Naive thymus-derived CD8-positive, alpha-beta T cell (primary cell): Measurements from ENCODE around the gene RIF1. TPM values are rescaled to one million over a fixed set of nuclear protein-coding genes. Genes with fewer than 3 reads are reported as not detected.

ENCODE experiments used
- ATAC-seq, 2 donors: fragments of 150-1000 bp; cut with Tn5 transposase in 1 of 2; sonication (Bioruptor Pico), chemical (Tn5 transposase) in 1 of 2; 1 replicate in 1 of 2; 2 replicates in 1 of 2; pipeline ENCODE4 v1.10.0; 2021; ENCODE audit warnings: mild to moderate bottlenecking in 2 of 2, moderate library complexity in 2 of 2
- POLR2A ChIA-PET: fragments of 350-600 bp; sonication (Branson Sonifier 250); formaldehyde crosslinking; loops from one replicate; lab custom pipeline; 2021; ENCODE audit warnings: antibody characterized with exemption; lab: Charles Lee
- DNase-seq, 10 donors: peaks; one replicate each; pipeline versions ENCODE4 v3.0.0 to v3.0.0-alpha.2; 2020 to 2022
- H3K27ac Mint-ChIP-seq, 10 donors: one replicate each; pipeline ENCODE4 v1.8.0; 2020 to 2022; ENCODE audit warnings: mild to moderate bottlenecking in 10 of 10, mixed read lengths in 10 of 10, moderate library complexity in 4 of 10, inconsistent platforms in 1 of 10
- H3K27me3 Mint-ChIP-seq, 5 donors: one replicate each; pipeline ENCODE4 v1.8.0; 2021 to 2022; ENCODE audit warnings: mixed read lengths in 5 of 5
- H3K36me3 Mint-ChIP-seq, 3 donors: one replicate each; pipeline ENCODE4 v1.8.0; 2020 to 2022; ENCODE audit warnings: mixed read lengths in 3 of 3, mild to moderate bottlenecking in 2 of 3, inconsistent platforms in 1 of 3
- H3K4me1 Mint-ChIP-seq, 4 donors: one replicate each; pipeline ENCODE4 v1.8.0; 2021 to 2022; ENCODE audit warnings: mixed read lengths in 4 of 4
- H3K4me3 Mint-ChIP-seq, 10 donors: one replicate each; pipeline ENCODE4 v1.8.0; 2020 to 2022; ENCODE audit warnings: mild to moderate bottlenecking in 10 of 10, mixed read lengths in 10 of 10, moderate library complexity in 6 of 10, inconsistent platforms in 1 of 10
- H3K9me3 Mint-ChIP-seq, 9 donors: one replicate each; pipeline ENCODE4 v1.8.0; 2020 to 2022; ENCODE audit warnings: mixed read lengths in 9 of 9, mild to moderate bottlenecking in 3 of 9, inconsistent platforms in 1 of 9, moderate library complexity in 1 of 9
- polyA plus RNA-seq, 3 donors: library from polyadenylated mRNA; unstranded; fragments of 300-500 nt; fragmentation: Illumina TruSeq; gene quantifications; one replicate each; pipeline ENCODE4 v1.2.3, GENCODE V29; 2021
- total RNA-seq, 8 experiments: library from RNA in 2 of 8; stranded (reverse) in 2 of 8; gene quantifications; one replicate each; pipeline ENCODE4 v1.2.3 and lab custom pipeline; 2021 to 2026

Gene RIF1, protein sequence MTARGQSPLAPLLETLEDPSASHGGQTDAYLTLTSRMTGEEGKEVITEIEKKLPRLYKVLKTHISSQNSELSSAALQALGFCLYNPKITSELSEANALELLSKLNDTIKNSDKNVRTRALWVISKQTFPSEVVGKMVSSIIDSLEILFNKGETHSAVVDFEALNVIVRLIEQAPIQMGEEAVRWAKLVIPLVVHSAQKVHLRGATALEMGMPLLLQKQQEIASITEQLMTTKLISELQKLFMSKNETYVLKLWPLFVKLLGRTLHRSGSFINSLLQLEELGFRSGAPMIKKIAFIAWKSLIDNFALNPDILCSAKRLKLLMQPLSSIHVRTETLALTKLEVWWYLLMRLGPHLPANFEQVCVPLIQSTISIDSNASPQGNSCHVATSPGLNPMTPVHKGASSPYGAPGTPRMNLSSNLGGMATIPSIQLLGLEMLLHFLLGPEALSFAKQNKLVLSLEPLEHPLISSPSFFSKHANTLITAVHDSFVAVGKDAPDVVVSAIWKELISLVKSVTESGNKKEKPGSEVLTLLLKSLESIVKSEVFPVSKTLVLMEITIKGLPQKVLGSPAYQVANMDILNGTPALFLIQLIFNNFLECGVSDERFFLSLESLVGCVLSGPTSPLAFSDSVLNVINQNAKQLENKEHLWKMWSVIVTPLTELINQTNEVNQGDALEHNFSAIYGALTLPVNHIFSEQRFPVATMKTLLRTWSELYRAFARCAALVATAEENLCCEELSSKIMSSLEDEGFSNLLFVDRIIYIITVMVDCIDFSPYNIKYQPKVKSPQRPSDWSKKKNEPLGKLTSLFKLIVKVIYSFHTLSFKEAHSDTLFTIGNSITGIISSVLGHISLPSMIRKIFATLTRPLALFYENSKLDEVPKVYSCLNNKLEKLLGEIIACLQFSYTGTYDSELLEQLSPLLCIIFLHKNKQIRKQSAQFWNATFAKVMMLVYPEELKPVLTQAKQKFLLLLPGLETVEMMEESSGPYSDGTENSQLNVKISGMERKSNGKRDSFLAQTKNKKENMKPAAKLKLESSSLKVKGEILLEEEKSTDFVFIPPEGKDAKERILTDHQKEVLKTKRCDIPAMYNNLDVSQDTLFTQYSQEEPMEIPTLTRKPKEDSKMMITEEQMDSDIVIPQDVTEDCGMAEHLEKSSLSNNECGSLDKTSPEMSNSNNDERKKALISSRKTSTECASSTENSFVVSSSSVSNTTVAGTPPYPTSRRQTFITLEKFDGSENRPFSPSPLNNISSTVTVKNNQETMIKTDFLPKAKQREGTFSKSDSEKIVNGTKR (N-terminal part only)
- total RNA-seq = 10 to 100 TPM; 56.0 to 69.4 TPM
- polyA plus RNA-seq = 10 to 100 TPM; 24.0 to 31.5 (median 27.4) TPM
- total RNA-seq (lab: John Stamatoyannopoulos, UW) = 130 to 409 (median 283) reads per million in 6 experiments

DNA sequence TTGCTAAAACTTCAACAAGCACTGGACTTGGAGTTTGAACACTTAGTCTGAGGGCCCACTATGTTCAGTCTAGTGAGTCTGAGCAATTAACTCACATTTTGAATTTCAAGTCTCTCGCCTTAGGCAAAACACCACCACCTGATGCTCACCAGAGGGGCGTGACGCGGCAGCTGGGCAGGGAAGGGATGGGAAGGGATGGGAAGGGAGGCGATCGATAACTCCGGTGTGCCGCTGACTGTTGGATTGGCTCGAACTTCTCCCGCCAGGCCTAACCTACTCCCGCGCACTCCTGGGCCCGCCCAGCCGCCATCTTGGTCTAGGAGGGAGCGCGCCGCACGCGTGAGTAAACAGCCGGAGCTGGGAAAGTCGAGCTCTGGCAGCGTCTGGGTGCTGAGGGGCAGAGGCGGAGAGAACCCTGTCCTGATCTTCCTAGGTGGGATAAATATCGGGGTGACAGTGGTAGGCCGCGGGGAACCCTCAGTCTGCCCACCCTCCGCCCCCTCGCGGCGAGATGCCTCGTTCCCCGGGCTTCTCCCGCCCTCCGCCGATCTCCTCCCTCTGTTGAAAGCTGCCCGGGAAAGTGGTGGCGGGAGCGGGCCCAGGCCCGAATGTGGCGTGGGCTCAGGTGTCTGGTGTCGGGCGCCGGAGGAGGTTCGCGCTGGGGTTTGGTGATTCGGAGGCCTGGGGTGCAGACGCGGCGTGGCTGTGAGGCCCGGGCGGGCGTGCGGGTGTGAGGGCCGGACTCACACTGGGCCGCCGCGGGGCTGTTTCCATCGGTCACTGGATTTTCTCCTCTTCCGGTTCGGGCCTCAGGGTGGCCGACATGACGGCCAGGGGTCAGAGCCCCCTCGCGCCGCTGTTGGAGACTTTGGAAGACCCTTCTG lies at the start of gene RIF1:
Gene RIF1 (plus strand): TSS at position 302 of the 884 bp plus-strand sequence. CDS start 522 bp downstream, at position 824.
- H3K4me1 Mint-ChIP-seq = peaks cover 8 to 40% (median 30%) of the 10 kb centered on the region in 4 donors
- peaks cover 0 to 2% (median 0%) of the 10 kb centered on the region in 5 donors for H3K27me3 Mint-ChIP-seq
- DNase-seq (peak; percentile 50 to 81 (median 67)), ATAC-seq (peak; percentile 89 to 90)
- H3K4me3 Mint-ChIP-seq = peak within 1 kb of the TSS; percentile 95 to 99 (median 97)
- peak within 1 kb of the TSS; percentile 90 to 98 (median 95) for H3K27ac Mint-ChIP-seq
- peaks cover 0 to 24% (median 0%) of the 10 kb centered on the region in 3 donors for H3K36me3 Mint-ChIP-seq
- H3K9me3 Mint-ChIP-seq = no peaks in the 10 kb centered on the region
- POLR2A ChIA-PET = interaction anchor here (0.6 to 2.0 kb wide), 8 partner anchors 14 to 1824 kb away, joined by 3 to 12 read pairs (median 4); partner anchors contain the start of genes MMADHC, NMI and RBM43

DNA sequence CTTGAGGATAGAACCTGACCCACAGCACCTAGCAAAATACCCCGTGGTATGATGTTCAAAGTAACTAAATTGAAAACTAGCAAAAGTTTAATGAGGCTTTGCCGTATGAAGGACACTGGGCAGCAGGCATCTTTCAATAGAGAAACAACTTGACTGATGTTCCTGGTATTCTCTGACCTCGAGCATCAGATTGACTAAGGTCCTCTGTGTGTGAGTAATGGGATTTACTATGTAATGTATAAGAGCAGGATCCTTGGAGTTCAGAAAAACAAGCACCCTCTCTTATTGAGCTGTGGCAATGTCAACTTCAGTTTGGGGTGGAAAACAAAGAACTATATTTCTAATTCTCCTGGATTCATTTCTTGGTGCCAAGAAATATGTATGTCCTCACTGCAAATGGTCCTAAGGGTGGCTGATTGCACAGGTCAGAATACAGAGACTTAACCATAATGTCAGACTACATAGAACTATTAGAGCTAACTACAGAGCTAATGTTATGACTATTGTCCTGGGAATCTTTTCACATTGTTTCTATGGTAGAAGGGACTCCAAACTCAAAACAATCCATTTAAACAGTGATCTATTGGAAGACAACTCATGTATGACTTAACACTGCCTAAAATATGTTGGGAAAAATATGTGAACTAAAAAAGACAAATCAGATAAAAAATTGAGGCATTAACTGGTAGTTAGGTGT lies 47.9 kb upstream of the RIF1 start:
- Mint-ChIP-seq H3K27ac (no peak overlapping the region), H3K27me3 (peaks cover 0 to 8% (median 0%) of the 10 kb centered on the region in 5 donors), H3K4me1 (no peaks in the 10 kb centered on the region), H3K9me3 (no peaks in the 10 kb centered on the region), H3K36me3 (no peaks in the 10 kb centered on the region), H3K4me3 (no peak overlapping the region)
- POLR2A ChIA-PET = no interaction called here
- DNase-seq (no peak), ATAC-seq (no peak)

DNA sequence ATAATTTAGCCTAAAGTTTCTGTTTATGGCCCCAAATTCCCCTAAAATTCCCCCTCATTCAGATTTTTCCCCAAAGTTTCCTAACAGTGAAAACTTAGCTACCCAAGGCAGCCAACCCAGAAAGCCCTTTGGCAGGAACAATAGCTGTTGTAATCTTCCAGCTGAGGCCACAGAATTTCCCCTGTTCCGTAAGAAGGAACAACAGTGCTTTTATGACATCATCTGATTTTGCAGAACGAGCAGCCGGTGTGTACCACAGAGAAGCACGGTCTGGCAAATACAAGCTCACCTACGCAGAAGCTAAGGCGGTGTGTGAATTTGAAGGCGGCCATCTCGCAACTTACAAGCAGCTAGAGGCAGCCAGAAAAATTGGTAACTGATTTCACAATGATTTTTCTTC lies 46.0 kb upstream of the RIF1 start:
- Mint-ChIP-seq H3K36me3 (no peaks in the 10 kb centered on the region), H3K27ac (peak overlapping the region in 1 of 10 donors; percentile 33), H3K4me3 (no peak overlapping the region), H3K9me3 (peaks cover 0 to 5% (median 0%) of the 10 kb centered on the region in 9 donors), H3K4me1 (no peaks in the 10 kb centered on the region), H3K27me3 (peaks cover 0 to 8% (median 0%) of the 10 kb centered on the region in 5 donors)
- DNase-seq (no peak), ATAC-seq (no peak)
- POLR2A ChIA-PET = no interaction called here

DNA sequence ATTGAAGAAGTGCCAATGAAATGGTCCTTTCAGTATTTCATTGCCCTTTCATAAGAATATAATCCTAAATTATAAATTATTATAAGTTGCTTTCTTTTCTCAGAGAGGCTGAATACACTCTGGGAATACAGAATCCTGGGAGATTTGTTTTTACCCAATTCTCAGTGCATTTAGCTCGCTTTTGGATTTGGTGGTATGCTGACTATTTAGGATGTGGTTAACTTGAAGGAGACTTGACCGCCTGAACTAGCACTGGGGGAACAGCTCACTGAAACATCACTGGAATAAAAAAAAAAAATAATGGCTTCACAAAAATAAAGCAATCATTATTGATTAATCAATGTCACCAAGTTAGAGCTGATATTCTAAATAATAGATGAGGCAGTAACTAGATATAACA lies 42.1 kb upstream of the RIF1 start:
- peaks cover 0 to 11% (median 0%) of the 10 kb centered on the region in 5 donors for H3K27me3 Mint-ChIP-seq
- H3K4me3 Mint-ChIP-seq = no peak overlapping the region
- peaks cover 0 to 10% (median 0%) of the 10 kb centered on the region in 9 donors for H3K9me3 Mint-ChIP-seq
- ATAC-seq (no peak), DNase-seq (no peak)
- H3K27ac Mint-ChIP-seq = no peak overlapping the region
- H3K4me1 Mint-ChIP-seq = no peaks in the 10 kb centered on the region
- H3K36me3 Mint-ChIP-seq = no peaks in the 10 kb centered on the region
- POLR2A ChIA-PET = interaction anchor here (0.6 kb wide), 1 partner anchor 53 kb away, joined by 8 read pairs; no protein-coding TSS in a partner anchor

DNA sequence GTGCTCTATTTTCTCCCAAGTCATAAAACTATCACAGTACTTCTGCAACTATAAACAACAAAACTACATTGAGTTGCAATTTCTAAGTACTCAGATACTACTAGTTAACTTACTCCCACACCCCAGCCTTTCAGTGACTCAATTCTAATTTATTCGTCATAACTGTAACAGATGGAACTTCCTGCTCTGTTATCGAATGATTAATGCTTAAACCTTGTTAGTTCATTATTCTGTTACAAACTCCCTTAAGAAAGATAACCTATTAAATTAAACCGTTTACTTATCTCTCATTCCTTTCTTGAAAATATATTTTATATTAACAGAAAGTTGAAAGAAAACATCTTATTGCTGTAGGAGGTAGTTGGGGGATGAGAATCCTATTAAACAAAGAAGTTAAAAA lies 35.3 kb upstream of the RIF1 start:
- Mint-ChIP-seq H3K9me3 (peaks cover 0 to 5% (median 0%) of the 10 kb centered on the region in 9 donors), H3K27me3 (peaks cover 0 to 5% (median 4%) of the 10 kb centered on the region in 5 donors), H3K4me3 (no peak overlapping the region), H3K36me3 (no peaks in the 10 kb centered on the region), H3K4me1 (peaks cover 0 to 4% (median 3%) of the 10 kb centered on the region in 4 donors), H3K27ac (no peak overlapping the region)
- POLR2A ChIA-PET = no interaction called here
- DNase-seq (no peak), ATAC-seq (no peak)

DNA sequence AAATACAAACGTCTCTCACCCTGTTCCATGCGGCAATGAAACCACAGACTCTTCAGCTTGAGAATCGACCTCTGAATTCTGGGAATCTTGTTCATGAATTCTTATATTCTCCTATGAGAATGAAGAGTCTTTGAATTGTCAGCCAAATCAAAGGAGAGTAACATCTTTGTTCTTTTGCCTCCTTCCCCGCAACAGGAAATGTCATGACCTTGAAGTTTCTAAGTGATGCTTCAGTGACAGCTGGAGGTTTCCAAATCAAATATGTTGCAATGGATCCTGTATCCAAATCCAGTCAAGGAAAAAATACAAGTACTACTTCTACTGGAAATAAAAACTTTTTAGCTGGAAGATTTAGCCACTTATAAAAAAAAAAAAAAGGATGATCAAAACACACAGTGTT lies 30.5 kb upstream of the RIF1 start:
- POLR2A ChIA-PET = no interaction called here
- Mint-ChIP-seq H3K4me1 (peaks cover 0 to 4% (median 3%) of the 10 kb centered on the region in 4 donors), H3K4me3 (no peak overlapping the region), H3K36me3 (no peaks in the 10 kb centered on the region), H3K9me3 (no peaks in the 10 kb centered on the region), H3K27me3 (peaks cover 0 to 3% (median 0%) of the 10 kb centered on the region in 5 donors), H3K27ac (no peak overlapping the region)
- ATAC-seq (peak in 1 of 2 donors; percentile 41), DNase-seq (peak in 4 of 10 donors; percentile 2 to 28 (median 14))

DNA sequence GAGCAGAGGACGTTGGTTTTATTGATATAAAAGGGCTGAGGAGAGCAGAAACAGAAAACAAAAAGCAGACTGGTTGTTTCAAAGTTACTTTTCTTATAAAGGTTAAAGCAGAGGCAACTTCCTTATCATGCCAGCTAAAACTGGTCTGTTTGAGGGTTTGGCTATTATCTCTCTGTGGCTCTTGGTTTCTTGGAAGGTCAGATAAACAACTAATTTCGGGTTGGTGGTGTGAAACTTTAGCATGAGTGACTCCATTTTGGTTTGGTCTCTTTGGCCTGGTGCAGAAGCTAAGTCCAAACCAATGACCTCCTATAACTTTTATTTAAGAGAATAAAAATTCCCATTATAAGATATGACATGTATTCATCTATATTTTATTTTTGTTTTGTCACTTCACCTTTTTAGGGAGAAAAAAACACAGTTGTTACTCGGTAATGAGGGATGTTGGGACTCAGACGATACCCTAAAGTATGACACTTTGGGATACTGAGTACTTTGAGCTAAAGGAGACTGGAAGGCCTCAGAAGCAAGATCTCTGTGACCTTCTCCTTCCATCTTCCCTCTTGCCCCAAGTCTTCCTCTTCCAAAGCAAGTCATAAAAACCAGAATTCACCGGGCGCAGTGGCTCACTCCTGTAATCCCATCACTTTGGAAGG lies 29.0 kb upstream of the RIF1 start:
- H3K27ac Mint-ChIP-seq = no peak overlapping the region
- no peak overlapping the region for H3K4me3 Mint-ChIP-seq
- no peak for DNase-seq
- POLR2A ChIA-PET = no interaction called here
- H3K36me3 Mint-ChIP-seq = no peaks in the 10 kb centered on the region
- H3K27me3 Mint-ChIP-seq = no peaks in the 10 kb centered on the region
- peaks cover 0 to 4% (median 3%) of the 10 kb centered on the region in 4 donors for H3K4me1 Mint-ChIP-seq
- no peak for ATAC-seq
- no peaks in the 10 kb centered on the region for H3K9me3 Mint-ChIP-seq

DNA sequence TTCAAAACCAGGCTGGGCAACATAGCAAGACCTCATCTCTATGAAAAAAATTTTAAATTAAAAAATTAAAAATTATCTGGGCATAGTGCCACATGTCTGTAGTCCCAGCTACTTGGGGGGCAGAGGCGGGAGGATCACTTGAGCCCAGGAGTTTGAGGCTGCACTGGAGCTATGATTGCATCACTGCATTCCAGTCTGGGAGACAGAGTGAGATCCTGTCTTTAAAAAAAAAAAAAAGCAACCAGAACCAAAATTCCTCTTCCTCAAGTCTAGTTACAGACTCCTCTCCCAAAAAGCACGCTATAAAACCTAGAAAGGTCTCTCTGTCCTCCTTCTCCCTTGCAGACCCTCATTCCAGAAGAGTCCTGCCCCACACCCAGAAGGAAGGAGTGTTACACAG lies 28.4 kb upstream of the RIF1 start:
- H3K9me3 Mint-ChIP-seq = no peaks in the 10 kb centered on the region
- DNase-seq (no peak), ATAC-seq (no peak)
- peaks cover 0 to 4% (median 3%) of the 10 kb centered on the region in 4 donors for H3K4me1 Mint-ChIP-seq
- H3K27ac Mint-ChIP-seq = no peak overlapping the region
- no peaks in the 10 kb centered on the region for H3K27me3 Mint-ChIP-seq
- no peaks in the 10 kb centered on the region for H3K36me3 Mint-ChIP-seq
- POLR2A ChIA-PET = no interaction called here
- H3K4me3 Mint-ChIP-seq = no peak overlapping the region

DNA sequence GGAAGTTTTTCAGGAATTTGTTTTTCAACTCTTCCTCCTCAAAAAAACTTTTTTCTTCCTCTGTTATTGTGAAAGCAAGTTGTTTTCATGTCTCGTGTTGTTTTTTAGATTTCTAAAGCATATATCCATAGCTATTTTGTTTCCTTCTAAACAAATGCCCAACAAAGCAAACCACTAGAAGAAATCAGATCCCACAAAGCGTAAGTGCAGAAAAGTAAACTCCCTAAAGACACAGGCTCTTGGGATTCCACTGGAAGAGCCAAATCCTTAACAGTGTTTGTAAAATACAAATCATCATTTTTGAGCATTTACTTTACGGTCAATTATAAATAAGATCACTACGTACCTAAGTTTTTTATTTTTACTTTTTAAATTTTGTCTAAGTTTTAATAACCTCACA lies 21.7 kb upstream of the RIF1 start:
- ATAC-seq = no peak
- peaks cover 0 to 6% (median 0%) of the 10 kb centered on the region in 3 donors for H3K36me3 Mint-ChIP-seq
- H3K4me3 Mint-ChIP-seq = no peak overlapping the region
- no peak for DNase-seq
- H3K9me3 Mint-ChIP-seq = peaks cover 0 to 11% (median 0%) of the 10 kb centered on the region in 9 donors
- POLR2A ChIA-PET = no interaction called here
- H3K27ac Mint-ChIP-seq = no peak overlapping the region
- H3K4me1 Mint-ChIP-seq = no peaks in the 10 kb centered on the region
- H3K27me3 Mint-ChIP-seq = no peaks in the 10 kb centered on the region

DNA sequence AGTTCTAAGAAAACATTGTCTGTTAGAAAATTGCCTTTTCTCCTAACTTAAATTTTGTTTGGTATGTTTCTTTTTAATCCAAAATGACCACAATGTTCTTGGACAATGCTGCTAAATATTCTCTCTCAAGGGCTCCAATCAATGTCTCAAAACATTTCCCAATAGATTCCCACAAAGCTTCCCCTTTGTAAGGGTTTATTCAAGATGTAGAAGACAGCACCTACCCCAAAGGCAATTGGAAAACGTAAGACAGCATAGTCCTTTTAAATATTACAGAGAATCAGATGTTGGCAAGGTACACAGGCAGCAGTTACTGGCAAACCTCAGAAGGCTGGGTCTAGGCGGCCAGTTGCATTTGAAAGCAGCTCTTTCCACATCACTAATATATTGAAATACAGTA lies 18.3 kb upstream of the RIF1 start:
- ATAC-seq (no peak), DNase-seq (no peak)
- peak overlapping the region in 1 of 10 donors; percentile 5 for H3K27ac Mint-ChIP-seq
- POLR2A ChIA-PET = no interaction called here
- H3K4me3 Mint-ChIP-seq = no peak overlapping the region
- H3K9me3 Mint-ChIP-seq = peaks cover 0 to 11% (median 5%) of the 10 kb centered on the region in 9 donors
- peaks cover 0 to 6% (median 0%) of the 10 kb centered on the region in 3 donors for H3K36me3 Mint-ChIP-seq
- peaks cover 0 to 5% (median 0%) of the 10 kb centered on the region in 4 donors for H3K4me1 Mint-ChIP-seq
- no peaks in the 10 kb centered on the region for H3K27me3 Mint-ChIP-seq
